Ammon's horn (tissue), 1 donor: ENCODE data around the gene UROC1.
"Not testable (repeated sequence)": the region's sequence is repeated elsewhere in the genome, so short reads cannot be mapped to it uniquely, and the experiment has no call there.

ENCODE experiments used
- DNase-seq: peaks from one replicate; pipeline ENCODE4 v3.0.0-alpha.2; 2016; ENCODE audit warnings: low spot score

UROC1 gene

DNA sequence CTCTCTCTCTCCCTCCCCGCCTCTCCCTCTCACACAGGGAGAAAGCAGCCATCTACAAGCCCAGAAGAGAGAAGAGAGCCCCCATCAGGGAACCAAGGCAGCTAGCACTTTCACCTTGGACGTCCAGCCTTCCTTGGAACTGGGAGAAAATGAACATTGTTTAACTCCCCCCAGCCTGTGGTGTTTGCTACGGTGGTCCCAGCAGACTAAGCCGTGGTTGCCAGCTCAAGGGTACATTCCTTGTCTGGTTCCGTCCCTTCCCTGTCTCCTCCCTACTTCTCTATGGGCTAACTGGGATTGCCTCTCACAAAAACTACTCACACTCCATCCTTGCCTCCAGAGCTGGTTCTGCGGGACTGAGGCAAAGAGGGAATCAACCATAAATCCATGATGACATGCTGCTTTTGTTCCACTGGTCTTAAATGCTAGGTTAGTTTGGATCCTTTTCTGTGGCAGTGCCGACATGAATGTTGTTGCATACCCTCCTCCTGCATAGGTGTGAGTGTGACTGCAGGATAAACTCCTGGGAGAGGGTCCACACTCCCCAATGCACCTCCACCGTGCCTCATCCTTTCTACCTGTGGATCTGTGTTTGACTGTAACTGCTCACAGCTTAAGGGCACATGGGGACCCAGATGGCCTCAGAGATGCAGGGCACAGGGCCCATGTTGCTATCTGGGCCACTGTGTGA is 29.1 kb upstream of the UROC1 start:
- DNase-seq, result no peak

DNA sequence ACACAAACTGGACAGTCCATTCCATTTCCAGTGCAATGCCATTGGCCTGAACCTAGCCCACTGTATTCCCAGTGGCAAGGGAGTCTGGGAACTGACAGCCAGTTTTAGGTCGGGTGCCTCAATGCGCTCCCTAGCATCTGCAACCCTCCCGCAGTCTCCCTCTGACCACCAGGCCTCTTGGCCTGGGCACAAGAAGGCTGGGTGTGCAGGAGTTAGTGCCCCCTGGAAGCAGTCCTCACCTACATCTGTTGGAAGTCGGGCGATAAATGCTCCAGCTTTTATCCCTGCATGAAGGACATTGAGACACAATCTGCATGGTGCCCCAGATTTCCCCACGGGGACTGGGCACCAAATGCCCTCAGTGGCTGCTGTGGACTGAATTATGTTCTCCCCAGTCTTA is 28.4 kb upstream of the UROC1 start:
- no peak for DNase-seq

GRCh38 chr3:126545544-126545943 is 28.0 kb upstream of the UROC1 start:
- no peak for DNase-seq

DNA sequence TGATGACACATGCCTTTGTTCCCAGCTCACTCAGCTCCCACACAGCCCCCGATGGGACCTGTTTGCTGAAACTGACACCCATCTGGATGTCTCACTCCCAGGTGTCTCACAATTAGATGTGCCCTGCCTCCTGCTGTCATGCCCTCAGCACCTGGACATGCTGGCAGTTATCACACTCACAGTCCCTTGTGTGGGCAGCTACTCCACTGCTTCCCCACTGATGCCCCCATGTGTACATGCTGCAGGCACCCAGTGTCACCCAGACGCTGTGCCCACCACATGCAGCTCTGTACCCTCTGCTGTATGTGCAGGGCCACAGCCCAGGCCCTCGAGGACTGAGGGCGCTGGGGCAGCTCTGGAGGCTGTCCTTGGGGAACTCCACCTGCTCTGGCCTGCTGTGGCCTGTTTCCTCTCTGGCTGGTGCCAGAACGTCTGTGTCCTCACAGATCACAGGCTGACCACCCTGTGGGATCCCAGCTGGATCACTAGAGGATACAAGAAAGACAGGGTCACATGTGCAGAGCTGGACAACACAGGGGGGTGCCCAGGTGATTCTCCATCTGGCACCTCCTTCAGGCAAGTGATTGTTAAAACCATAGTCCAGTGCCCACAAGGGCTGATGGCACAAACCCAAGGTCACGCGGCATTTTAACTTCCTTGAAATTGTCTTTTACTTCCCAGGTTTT is 27.2 kb upstream of the UROC1 start:
- no peak for DNase-seq

GRCh38 chr3:126543457-126544061 is 26.0 kb upstream of the UROC1 start:
- no peak for DNase-seq

DNA sequence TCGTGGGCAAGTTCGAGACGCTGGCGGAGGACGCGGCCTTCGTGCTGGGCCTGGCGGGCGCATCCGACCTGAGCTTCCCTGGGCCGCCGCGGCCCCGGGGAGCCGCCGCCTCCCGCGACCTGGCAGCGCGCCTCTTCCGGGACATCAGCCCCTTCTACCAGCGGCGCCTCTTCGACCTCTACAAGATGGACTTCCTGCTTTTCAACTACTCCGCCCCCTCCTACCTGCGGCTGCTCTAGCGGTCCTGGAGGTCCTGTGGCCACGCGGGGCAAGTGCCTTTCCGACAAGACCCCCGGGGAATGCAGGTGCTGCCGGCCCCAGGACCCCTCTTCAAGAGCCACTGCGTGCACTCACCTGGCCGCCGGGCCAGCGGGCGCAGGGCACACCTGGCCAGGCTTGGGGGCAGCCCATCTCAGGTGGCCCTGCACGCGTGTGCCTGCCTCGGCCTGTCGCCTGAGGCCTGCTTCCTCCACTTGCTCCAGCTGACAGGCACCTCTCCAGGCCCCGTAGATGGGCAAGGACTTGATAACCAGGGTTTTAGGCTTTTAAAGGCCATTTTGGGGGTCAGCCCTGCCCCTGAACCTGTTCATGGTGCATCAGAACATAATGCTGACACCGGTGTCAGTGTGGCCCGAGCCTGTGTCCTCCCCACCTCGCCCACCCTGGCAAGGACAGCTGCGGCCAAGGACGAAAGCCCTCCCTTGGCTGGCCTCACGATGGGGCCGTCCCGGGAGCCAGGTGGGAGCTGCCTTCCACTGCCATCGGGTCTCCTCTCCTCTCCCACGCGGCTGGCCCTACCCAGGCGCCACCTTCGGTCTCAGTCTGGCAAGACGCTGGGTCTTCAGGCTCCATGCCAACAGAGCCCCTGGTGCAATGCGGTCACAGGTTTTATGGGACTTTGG is 25.0 kb upstream of the UROC1 start:
- no peak for DNase-seq

- no peak for DNase-seq
Observed at GRCh38 chr3:126541628-126542339, 24.2 kb upstream of the UROC1 start.

DNA sequence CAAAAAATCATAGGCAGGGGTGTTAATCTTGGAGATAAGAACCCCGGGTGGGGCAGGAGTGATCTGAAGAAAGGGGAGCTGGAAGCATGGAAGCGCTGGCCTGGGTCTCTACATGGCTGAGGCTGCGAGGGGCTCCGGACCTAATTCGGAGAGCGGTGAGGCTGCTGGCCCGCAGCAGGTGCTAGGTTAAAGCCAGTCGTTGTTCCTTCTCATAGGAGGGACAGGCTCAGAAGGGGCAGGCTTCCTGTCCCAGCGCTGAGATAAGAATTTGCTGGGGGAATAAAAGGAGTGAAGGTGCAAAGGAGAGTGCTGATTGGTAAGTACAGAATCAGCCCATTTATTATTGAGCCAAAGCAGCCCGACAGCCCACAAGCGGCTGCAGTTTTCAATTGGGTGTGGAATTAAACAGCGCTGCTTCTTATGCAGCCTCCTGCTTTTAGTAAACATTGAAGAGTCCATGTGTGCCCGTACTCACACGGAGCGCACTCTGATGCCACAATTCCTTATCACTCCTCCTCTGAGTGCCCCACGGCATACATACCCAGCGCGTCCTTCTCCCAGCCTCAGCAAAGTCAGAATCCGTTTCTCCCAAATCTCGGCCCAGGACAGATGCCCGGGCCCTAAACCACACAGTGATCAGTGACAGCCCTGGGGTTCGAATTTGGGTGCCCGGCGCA is 23.5 kb upstream of the UROC1 start:
- DNase-seq, result no peak

DNA sequence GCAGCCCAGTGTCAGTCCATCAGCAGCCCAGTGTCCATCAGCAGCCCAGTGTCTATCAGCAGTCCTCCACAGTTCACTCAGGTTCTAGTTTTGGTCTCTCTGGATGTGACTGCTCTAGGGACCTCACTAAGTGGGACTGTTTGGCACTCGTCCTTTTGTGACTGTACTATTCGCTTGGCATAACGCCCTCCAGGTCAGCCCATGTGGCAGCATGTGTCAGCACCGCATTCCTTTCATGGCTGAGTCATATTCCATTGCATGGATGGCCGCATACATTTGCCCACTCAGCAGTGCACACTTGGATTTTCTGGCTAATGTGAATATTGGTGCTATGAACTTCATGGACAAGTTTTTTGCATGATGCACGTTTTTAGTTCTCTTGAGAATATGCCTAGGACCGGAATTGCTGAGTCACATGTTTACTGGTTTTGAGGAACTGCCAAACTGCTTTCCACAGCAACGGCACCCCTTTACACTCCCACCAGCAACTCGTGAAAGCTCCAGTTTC is 22.8 kb upstream of the UROC1 start:
- peak; percentile 49 for DNase-seq

GRCh38 chr3:126539558-126540250 is 22.1 kb upstream of the UROC1 start:
- DNase-seq, result no peak

GRCh38 chr3:126538966-126539365 is 21.4 kb upstream of the UROC1 start:
- no peak for DNase-seq

DNA sequence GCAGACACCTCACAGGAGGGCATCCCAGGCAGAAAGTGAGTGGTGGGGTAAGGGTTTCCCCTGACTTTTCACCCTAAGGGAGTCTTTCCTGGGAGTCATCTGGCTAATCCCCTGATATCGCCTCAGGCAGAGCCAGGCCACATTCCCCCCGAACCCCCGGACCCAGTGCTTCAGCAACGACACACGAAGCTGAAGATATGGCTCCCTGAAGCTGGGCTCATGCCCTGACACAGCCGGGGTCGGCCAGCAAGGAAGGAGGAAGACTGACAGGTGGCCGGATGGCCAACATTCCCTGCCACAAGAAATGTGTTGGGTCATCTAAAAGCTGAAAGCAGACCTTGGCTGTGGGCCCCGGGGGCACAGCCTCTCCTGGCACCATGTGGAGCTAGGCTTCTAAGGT is 20.7 kb upstream of the UROC1 start:
- no peak for DNase-seq

GRCh38 chr3:126537730-126538281 is 20.2 kb upstream of the UROC1 start:
- DNase-seq, result no peak

- DNase-seq, result no peak
Observed at GRCh38 chr3:126537116-126537729, 19.6 kb upstream of the UROC1 start.

DNA sequence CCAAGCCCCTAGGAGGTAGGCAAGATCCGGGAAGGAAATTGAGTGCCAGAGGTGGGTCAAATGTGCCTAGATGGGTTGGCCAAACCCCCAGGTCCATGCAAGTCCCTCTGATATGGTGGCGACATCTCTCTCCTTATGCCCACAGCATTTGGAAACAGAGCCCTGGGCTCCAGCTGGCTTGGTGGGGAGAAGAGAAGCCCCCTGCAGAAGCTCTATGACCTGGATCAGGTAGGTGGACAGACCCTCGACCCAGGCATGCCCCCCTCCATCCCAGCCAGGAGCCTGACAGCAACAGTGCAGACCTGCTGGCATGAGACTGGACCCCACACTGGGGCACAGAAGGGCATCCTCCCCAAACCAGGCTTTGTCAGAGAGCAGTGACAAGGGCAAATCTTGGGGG is 18.6 kb upstream of the UROC1 start:
- no peak for DNase-seq

DNA sequence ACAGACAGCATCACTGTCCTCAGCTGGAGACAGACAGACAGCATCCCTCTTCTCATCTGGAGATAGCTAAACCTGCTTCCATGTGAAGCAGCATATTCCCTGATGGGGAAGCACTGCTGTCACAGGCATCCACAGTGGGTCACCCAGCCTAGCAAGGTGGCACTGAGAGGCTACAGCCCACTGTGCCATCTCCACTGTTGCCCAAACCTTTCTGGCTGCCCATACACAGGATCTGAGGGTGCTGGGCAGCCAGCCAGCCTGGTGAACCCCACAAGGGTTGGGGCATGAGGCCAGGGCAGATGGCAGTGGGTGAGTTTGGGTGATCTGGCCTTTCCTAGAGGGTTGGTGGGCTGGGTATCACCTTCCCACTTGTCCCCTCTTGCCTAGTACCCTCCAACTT is 18.1 kb upstream of the UROC1 start:
- DNase-seq, result no peak

- DNase-seq, result not testable (repeated sequence)
Observed at GRCh38 chr3:126534716-126535115, 17.1 kb upstream of the UROC1 start.

DNA sequence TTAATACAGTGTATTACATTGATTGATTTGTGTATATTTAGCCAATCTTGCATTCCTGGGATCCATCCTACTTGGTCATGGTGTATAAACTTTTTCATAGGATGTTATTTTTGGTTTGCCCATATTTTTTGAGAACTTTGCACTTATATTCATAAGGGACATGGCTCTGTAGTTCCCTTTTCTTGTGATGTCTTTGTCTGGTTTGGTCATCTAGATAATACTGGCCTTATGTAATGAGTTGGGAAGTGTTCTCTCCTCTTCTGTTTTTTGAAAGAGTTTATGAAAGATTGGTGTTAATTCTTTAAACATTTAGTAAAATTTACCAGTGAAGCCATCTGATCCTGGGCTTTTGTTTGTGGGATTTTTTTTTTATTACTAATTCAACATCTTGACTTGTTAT is 15.9 kb upstream of the UROC1 start:
- no peak for DNase-seq

DNA sequence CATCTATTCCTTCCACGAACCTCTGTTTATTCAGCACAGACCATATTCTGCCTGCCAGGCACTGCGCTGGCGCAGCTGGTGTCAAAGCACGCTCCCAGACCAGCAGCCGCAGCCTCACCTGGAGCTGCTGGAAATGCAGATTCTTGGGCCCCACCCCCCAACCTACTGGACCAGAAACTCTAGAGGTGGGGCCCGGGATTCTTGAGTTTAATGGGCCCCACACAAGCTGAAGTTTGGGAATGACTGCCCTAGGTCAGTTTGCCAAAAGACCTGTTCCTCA is 13.4 kb upstream of the UROC1 start:
- no peak for DNase-seq
